IPS-NIHi7 (cell line): ENCODE measurements around the gene LYSMD3.
"Not testable (repeated sequence)": the region's sequence is repeated elsewhere in the genome, so short reads cannot be mapped to it uniquely, and the experiment has no call there.

Experiments
- DNase-seq: peaks from one replicate; pipeline ENCODE4 v3.0.0; 2012; ENCODE audit warnings: mixed read lengths; ENCODE audit errors: extremely low spot score

Gene LYSMD3

DNA sequence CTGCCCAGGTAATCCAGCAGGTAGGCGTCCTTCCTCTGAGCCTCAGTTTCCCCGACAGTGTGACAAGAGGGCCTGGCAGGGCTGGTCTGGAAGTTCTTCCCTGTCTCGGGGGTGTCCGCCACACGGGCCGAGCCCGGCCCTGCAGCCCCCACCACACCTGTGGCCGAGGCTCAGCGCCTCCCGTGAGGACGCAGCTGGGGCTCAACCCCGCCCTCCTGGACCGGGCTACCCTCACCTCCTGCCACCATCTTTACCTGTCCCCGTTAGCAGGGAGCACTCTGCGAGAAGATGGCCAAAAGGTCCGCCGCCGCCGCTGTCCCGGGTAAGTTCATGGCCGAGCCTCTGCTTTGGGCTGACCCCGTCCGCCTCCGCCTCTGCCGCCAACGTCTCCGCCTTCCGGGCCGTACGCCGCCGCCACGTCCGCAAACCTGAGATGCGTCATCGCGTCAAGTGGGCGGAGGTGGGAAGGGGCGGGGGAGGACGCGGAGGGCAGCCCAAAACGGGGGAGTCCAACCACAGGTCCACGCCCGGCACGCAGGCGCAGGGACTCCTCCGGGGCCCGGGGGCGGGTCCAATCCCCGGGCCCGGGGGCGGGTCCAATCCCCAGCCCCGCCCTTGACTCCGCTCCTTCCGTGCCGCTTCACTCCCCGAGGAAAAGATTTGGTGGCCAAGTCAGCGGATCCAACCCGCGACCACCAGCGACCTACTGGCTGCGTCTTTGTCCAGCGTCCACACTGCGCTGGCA is at the start of gene LYSMD3:
Gene LYSMD3, minus strand, starts transcription at position 391 of the 745 bp plus-strand sequence. CDS start 4,295 bp downstream, outside the sequence.
- peak; percentile 99 for DNase-seq

DNA sequence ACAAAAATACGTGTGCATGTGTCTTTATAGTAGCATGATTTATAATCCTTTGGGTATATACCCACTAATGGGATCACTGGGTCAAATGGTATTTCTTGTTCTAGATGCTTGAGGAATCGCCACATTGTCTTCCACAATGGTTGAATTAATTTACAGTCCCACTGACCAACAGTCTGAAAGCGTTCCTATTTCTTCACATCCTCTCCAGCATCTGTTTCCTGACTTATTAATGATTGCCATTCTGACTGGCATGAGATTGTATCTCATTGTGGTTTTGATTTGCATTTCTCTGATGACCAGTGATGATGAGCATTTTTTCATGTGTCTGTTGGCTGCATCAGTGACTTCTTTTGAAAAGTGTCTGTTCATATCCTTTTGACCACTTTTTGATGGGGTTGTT is 47.2 kb upstream of the LYSMD3 start:
- not testable (repeated sequence) for DNase-seq

DNA sequence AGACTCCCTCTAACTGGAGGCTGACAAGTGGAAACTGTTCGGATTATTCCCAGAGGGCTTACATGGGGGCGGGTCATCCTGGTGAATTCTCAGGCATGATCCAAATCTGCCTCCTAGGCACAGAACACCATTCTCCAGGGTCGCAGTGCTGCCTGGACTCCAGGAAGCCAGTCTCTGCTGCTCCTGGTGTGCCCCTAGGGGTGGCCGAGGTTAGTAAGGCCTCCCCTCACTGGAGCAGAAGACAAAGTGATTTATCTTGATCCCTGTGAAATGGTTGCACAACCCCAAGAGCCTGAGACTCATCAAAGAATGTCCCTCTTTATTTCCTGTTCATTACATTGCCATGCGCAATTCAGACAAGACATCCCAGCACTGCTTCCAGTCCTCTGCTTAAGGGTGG is 46.3 kb upstream of the LYSMD3 start:
- no peak for DNase-seq

DNA sequence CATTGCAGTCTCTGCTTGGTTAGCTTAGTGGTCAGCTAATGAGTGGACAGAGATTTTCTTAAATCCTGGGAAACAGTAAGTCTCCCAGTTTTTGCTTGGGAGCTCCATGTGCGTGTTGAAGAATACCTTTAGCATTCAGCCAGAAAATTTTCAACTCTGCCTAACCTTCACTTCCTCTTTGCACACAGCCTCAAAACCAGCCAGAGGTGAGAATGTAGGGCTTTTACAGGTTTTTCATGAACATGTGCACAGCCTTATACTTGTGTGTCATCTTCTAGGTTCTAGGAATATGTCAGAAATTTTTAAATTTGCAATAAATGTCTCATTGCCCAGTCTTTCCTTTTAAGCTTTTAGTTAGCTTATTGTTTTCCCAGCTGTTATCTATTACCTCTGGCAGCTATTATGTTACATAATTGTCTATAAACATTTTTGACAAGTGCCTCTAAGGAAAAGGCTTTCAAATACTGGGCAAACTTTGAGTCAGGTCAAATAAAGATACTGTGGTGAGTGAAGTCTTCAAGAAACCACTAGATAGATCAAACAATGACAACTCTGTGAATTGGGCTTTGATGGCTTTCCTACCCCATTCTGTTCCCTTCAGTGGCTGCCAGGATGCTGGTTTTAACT is 41.9 kb upstream of the LYSMD3 start:
- no peak for DNase-seq

DNA sequence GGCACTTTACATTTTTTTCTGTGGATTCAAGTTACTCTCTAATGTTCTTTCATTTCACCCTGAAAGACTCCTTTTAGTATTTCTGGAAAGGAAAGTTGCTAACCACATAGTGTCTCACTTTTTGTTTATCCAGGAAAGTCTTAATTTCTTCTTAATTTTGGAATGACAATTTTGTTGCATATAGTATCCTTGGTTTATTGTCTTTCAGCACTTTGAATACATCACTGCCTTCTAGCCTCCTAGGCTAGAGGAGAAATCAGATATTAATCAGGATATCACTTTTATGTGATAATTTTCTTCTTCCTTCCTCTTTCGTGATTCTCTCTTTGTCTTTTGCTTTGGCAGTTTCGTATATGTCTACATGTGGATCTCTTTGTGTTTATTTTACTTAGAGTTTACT is 40.6 kb upstream of the LYSMD3 start:
- no peak for DNase-seq

DNA sequence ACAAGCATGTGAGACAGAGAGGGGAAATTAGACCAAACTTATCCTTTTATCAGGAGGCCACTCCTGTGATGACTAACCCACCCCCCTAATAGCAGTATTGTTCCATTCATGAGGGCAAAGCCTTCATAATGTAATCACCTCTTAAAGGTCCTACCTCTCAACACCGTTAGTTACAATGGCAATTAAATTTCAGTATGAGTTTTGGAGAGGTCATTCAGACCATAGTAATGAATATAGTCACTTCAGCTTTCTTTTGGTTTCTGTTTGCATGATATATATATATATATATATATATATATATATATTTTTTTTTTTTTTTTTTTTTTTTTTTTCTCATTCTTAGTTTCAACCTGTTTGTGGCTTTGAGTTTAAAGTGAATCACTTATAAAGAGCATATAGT is 39.7 kb upstream of the LYSMD3 start:
- DNase-seq: no peak

DNA sequence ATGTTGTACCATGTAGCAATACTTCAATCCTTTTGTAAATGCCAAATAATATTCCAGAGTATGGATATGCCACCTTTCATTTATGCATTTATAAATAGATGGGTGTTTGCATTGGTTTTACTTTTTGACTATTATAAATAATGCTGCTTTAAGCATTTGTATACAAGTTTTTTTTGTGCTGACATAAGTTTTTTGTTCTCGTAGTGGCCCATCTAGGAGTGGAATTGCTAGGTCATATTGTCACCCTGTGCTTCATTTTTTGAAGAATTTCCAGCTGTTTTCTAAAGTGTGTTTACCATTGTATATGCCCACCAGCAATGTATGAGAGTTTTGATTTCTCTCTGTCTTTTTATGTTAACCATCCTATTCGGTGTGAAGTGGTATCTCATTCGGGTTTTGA is 36.1 kb upstream of the LYSMD3 start:
- no peak for DNase-seq

DNA sequence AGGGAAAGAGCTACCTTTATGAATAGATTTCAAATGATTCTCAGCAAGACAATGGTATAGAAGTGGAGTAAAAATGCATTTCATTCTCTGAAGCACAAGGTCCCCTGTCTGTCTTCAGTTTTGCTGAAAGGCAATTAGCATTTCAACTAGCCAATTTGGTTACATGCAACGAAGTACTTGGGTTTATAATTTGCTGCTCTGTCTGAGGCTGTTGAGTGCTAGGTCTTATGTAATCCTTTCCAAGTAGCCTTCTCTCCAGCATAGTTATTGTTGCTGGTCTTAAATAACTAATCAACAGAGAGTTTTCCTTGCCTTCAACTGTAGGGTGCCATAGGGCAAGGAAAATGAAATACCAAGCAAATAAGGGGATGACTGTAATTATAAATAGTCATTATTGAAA is 33.7 kb upstream of the LYSMD3 start:
- no peak for DNase-seq

DNA sequence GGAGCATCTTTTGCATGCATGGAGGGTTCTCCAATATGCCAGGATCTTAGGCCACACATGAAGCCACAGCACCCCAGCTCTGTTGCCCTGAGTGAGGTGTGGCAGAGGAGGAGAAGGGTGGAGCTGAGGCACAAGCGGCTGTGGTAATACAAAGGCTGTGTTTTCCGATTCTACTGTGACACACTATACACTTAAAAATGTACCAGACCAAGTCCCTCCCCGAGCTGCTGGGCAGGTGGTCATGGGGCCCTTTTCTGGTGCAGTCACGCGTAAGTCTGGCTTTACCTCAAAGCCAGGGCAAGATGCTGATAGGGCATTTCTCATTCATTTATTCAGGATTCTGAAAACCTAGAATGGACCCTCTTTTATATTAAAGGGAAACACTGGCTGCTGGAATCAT is 33.0 kb upstream of the LYSMD3 start:
- DNase-seq: no peak

DNA sequence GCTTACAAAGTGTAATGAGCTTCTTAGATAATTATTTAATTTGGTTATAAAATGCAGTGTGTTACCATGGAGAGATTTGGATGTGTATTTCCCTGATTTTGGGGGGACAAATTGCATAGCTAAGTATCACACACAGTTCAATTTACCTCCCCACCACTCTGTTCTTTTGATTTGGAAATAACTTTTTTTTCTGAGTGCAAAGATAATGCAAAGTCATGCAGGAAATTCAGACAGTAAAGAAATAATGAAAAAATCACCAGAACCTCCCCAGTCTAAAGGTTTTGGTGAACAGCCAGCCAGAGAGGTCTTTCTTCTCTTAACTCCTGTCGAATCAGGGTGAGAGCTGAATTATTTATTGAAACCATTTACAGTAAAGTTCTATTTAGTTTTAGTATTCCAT is 32.4 kb upstream of the LYSMD3 start:
- no peak for DNase-seq

DNA sequence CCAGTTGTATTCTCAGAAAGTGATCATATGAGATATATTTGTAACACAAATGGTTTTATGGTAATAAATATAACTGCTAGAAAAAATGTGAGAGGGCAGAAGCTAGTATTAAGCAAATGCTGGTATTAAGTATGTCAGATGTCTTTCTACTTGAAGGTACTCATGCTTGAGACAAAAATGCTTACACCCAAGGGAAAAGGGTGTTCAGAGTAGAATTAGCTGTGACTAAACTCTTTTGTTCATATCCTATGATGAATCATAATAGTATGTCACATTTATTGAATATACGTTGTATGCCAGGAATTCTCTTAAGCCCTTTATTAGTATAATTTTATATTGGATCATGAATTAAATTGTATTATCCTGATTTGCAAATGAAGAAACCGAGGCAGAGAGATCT is 31.4 kb upstream of the LYSMD3 start:
- no peak for DNase-seq

DNA sequence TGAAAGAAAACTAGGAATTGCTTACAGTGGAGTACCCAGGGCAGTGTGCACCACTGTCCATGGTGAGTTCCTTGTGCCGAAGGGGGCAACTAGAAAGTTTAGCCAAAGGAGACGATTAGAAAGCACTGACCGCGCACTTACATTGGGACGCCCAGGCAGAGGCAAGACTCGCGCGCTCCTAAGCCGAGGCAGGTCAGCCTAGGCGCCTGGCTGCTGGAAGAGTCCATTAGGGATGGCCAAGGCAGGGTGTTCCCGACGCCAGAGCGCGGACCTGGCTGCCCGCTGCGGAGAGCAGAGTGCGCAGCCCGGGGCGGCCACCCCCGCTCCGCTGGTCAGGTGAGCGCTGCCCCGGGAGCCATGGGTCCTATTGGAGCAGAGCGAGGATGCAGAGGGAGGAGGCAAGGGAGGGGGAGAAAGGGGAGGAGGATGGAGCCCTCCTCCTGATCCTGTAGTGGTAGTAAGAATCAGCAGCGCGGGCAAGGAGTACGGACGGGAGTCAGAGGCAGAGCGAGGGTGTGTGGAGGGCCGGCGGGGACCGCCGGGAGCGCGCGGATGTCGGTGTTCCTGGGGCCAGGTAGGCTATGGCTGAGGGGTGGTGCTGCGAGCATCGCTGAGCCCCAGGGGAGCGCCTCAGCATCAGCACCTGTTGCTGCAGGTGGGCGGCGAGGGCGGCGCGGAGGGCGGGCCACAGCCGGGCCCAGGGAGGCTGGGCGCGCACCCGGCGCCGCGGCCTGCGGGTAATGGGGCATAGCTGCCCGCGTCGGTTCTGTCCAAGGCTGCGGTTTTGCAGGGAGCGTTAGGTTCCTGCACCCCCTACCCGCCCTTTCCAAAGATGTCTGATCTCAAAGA is 29.2 kb upstream of the LYSMD3 start, which contains the start of gene ADGRV1:
Gene ADGRV1, plus strand, starts transcription at position 454 of the 849 bp plus-strand sequence. Its CDS starts 99 bp downstream, at position 553.
- DNase-seq: peak; percentile 96

DNA sequence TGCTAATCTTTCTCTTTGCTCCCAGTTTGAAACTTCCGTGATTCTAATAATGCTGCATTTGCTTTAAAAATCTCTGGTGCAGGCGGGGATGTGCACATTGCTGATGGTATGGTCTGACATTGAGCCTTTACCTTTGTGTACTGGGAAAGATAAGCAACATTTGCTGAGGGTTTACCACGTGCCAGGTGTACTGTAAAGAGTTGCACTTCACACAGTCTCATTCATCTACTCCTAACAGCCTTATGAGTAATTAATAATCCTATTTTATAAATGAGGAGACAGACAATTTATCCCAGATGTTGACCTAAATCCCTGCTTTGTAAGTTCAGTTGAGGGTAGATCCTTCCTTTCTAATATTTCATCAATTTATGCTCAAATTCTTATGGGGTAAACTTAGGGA is 28.5 kb upstream of the LYSMD3 start:
- DNase-seq: no peak

DNA sequence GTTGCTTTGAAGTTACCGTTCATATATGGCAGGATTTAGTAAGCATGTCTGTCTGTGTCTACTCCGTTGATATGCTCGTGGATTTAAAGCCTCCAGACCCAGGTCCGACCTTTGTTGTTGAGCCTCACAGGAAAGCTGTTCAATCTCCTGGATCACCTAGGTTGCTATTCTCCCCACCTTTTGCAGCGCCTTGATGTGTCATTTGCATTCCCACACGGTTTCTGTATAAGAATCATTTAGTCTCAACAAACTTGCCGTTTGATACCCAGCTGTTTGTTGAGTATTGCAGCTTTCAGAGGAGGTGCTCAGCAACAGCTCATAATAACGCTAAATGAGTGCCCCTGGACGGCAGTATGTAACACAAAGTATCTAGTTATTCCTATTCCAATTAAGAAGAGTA is 28.0 kb upstream of the LYSMD3 start:
- DNase-seq: no peak

DNA sequence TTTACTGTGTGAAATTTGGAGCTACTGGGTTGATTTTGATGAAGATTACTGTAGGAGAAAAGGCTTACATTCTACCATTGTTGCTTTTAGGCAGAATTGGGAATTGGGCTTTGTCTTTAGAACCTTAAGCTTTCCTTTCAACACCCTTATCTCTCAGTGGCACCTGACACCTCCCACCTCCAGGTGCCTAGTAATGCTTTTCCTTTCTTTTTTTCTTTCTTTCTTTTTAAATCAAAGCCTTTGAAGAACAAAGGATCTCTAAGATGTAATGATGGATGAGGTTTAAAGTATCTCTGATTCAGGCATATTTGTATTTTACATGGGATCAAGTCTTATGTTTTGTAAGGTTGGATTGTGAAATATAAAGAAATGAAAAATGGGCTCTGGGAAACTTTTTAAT is 26.3 kb upstream of the LYSMD3 start:
- no peak for DNase-seq

DNA sequence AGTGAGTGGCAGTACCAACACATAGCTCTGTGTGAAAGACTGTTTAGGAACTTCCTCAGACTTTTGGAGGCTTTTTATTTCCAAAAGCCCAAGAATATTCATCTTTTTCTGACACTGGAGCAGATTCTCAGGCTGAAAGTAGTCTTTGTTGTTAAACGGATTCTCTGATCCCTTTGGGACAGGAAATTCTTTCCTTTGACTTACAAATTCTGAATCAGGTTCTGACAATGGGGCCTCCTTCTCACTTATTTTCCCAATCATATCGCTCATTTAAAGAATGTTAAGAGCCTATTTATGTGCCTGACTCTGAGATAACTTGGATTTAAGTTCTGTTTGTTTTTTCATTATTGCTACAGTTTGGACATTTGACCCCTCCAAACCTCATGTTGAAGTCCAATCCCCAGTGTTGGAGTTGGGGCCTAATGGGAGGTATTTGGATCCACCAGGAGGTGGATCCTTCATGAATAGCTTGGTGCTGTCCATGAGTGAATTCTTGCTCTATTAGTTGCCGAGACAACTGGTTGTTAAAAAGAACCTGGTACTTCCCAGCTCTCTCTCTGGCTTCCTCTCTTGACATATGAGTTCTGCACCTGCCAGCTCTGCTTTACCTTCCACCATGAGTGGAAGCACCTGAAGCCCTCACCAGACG is 25.1 kb upstream of the LYSMD3 start:
- no peak for DNase-seq

DNA sequence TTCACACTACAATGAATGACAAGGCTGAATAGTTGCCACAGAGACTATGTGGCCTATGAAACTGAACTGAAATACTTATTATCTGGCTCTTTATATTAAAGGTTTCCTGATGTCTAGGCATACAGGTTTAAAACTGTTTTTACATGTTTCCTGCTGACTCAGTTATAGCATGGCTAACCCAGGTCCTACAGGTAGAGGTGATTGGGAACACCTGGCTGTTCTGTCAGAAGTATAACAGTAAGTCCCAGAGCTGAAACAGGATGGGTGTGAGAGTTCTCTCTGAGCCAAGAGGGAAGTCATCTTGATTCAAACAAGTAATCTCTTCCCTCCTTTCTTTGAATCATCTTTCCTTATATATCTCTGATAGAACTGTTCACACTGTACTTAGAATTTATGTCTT is 24.3 kb upstream of the LYSMD3 start:
- no peak for DNase-seq

DNA sequence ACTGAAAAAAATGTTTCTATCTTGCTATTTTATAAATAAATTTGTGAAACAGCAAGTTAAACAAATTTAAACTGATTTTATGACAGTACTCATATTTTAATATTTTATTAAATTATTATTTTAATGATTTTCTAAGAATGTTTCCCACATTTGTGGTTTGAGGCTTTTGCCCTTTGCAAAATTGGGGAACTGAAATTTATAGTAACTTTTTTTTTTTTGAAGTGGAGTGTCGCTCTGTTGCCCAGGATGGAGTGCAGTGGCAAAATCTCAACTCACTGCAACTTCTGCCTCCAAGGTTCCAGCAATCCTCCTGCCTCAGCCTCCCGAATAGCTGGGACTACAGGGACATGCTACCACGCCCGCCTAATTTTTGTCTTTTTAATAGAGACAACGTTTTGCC is 22.0 kb upstream of the LYSMD3 start:
- no peak for DNase-seq

DNA sequence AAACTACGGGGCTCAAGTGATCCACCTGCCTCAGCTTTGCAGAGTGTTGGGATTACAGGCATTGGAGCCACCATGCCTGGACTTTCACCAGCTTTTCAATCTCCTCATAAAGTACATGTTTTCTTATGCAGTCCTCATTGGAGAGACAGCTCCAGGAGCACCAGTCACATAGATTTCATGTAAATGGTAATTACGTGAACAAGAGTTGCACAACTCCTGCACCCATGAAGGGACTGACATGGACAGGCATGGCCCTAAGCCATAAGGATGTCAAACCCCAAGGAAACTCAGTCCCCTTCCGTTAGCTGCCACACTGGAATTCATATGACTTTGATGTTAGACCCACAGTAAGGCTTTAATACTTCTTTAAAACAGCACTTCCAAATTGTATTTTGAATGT is 21.6 kb upstream of the LYSMD3 start:
- DNase-seq: no peak

DNA sequence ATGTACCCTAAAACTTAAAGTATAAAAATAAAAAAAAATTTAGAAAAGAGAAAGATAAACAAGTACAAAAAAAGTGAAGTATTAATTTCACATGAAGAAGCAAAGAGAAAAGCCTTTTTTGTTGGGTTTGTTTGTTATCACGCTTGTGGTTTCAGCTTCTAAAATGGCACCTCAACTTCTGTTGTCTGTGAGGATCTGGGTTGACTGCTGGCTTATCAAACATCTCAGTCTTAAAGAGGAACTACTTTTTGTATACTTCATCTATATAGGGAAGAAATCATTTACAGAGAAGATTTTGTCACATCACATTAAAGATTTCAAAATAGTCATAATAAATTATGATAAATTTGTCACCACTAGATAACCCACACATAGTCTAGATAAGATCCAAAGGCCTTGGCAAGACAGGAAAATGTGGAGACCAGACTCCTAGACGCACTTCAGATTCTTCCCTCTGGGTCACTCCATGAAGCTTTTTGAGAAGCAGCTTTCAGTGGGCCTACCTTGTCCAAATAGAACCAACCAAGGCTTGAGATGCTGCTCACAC is 20.4 kb upstream of the LYSMD3 start:
- DNase-seq: no peak

DNA sequence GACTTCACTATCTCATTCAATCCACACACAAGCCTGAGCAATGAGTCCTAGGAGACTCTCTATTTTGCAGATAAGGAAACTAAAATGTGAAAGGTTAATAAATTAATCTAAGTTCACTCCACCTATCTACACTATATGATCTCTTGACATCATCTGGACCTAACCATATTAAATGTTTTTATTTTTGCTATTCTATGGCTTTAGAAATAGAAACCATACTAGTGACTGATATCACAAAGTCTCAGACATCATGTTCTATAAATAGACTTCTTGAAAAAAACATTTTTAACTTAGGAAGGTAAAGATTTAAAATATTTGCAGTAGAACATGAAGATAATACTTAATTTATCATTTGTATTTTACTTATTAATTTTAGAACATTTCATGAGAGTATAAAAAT is 19.8 kb upstream of the LYSMD3 start:
- no peak for DNase-seq

DNA sequence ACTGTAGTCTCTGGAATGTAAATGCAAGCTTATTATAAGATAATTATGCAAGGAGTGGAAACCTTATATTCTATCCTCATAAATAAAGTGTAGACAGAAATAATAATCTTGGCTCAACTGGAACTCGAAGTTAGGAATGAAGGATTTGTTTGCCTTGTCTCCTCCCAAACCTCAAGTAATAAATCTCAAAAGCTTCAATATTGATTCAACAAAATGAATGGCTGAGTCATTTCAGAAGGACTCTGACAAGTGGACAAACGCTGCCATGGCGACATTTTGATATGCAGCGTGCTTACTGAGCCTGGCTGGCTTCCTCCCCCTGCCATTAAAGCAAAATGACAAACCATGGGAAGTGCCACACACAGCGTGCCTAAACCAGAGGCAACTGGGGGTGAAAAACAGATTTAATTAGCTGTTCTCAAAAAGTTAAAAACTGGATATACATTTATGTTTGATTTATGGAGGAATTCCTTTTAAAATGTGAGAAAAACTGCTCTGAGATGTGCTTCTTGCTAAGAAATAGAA is 18.7 kb upstream of the LYSMD3 start:
- DNase-seq: no peak
